Fibroblast of lung (primary cell): ENCODE measurements around the gene CACNA1A.

ENCODE experiments used
- CTCF ChIP-seq, 2 donors: IDR thresholded peaks in 1 of 2; conservative IDR thresholded peaks in 1 of 2; 1 replicate in 1 of 2; 2 replicates in 1 of 2; pipeline ENCODE4 v1.5.1; 2011 to 2012; ENCODE audit warnings: low read length in 2 of 2, control low read depth in 1 of 2, inconsistent platforms in 1 of 2, low read depth in 1 of 2, mild to moderate bottlenecking in 1 of 2
- EZH2 ChIP-seq: IDR thresholded peaks from 2 replicates; pipeline ENCODE4 v1.5.1; 2012; ENCODE audit warnings: low read length, control low read depth, mild to moderate bottlenecking; ENCODE audit errors: missing control alignments

GRCh38 chr19:13303381-13304129 lies 202.7 kb downstream of the CACNA1A start:
- TF ChIP-seq CTCF (conservative IDR thresholded peaks at IDR 0.05 in 1 of 2, IDR thresholded peaks at IDR 0.05 in 1 of 2; ENCODE audit: low read depth in 1 of 2, low read length in 2 of 2) (no peak), EZH2 (no peak)
